Breast epithelium (tissue), 3 donors: ENCODE measurements around the gene MME.

Source experiments
- POLR2AphosphoS5 ChIP-seq, 3 donors: sonication (generic); formaldehyde crosslinking; IDR thresholded peaks; one replicate each; pipeline ENCODE4 v1.6.1; 2017; ENCODE audit warnings: antibody characterized with exemption in 3 of 3
- TF ChIP-seq, protein P1 (sequence below), 3 donors: fragments of 450-650 bp; IDR thresholded peaks; one replicate each; pipeline ENCODE4 v1.5.1; 2016 to 2017; ENCODE audit warnings: antibody characterized with exemption in 3 of 3, mild to moderate bottlenecking in 3 of 3, moderate library complexity in 3 of 3

DNA sequence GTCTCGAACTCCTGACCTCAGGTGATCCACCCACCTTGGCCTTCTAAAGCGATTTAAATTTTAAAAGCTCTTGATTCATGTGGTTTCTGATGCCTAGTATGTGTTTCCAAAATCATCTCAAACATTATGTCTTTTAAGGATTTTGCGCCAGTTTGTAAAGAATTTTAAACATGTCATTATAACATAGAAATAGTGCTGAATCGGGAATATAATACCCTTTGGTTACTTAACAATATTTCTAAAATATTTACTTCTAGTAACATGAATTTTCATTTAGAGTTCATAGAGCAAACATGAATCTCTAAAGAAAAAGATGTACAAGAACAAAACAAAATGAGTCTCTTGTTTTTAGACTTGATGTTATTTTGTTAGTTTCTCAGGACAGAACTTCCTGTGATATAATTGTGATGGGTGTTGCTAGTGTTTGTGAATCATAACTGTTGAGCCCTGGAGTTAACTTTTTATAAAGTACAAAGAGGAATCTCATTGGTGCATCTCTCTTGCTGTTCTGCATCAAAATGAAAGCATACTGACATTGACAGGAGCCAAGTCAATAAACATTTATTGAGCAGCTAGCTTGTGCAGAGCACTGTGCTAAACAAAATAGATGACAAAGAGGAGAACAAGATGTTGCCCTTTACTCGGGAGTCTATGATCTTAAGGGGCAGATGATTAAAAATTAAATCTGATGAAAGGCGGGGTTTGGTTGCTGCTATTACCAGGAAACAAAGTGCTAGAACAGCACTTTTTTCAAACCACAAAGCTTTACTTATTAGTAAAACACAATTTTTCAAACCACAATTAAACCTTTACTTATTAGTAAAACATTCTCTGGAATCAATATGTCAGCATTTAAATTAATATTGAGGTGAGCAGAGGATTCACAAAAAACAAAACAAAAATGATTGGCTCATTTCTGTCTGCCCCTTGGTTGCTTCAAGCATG, 73.4 kb downstream of the MME start:
- no peak for TF ChIP-seq POLR2AphosphoS5 (IDR thresholded peaks at IDR 0.05)
- TF ChIP-seq, protein P1, sequence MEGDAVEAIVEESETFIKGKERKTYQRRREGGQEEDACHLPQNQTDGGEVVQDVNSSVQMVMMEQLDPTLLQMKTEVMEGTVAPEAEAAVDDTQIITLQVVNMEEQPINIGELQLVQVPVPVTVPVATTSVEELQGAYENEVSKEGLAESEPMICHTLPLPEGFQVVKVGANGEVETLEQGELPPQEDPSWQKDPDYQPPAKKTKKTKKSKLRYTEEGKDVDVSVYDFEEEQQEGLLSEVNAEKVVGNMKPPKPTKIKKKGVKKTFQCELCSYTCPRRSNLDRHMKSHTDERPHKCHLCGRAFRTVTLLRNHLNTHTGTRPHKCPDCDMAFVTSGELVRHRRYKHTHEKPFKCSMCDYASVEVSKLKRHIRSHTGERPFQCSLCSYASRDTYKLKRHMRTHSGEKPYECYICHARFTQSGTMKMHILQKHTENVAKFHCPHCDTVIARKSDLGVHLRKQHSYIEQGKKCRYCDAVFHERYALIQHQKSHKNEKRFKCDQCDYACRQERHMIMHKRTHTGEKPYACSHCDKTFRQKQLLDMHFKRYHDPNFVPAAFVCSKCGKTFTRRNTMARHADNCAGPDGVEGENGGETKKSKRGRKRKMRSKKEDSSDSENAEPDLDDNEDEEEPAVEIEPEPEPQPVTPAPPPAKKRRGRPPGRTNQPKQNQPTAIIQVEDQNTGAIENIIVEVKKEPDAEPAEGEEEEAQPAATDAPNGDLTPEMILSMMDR (IDR thresholded peaks at IDR 0.05) = no peak
